ENCODE measurements around the gene MCRIP1.
"Not testable (repeated sequence)": the region's sequence is repeated elsewhere in the genome, so short reads cannot be mapped to it uniquely, and the experiment has no call there.

Gene MCRIP1

GRCh38 chr17:81840826-81841778 lies 8.0 kb upstream of the MCRIP1 start:
- no peak for DNase-seq (ENCODE audit: low read depth in 2 of 2)

- DNase-seq (ENCODE audit: low read depth in 2 of 2): not testable (repeated sequence)
Measured at GRCh38 chr17:81840059-81840458, 7.0 kb upstream of the MCRIP1 start.

GRCh38 chr17:81839301-81839700 lies 6.2 kb upstream of the MCRIP1 start:
- DNase-seq (ENCODE audit: low read depth in 2 of 2): no peak

DNA sequence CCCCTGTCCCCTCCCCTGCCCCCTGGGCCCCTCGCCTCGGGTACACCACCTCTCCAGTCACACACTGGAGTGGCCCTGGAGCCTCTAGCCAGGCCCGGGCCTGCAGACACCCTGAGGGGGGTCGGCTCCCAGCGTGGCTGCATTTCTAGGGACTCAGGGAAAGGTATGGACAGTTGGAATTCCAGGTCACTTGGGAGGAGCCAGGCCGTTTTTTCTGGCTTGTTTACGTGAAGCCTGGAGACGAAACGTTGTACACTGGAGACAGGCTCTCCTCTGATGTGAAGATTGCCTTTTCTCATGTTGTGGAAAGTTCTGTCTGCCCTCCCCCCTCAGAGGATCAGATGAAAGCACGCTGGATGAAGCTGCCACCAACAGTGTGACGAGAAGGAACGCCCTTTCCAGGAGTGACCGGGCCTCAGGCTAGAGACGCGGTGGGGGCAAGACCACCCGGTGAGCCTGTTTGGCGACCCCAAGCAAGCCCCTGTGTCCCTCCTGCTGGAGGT lies 5.7 kb upstream of the MCRIP1 start:
- DNase-seq (ENCODE audit: low read depth in 2 of 2): no peak

DNA sequence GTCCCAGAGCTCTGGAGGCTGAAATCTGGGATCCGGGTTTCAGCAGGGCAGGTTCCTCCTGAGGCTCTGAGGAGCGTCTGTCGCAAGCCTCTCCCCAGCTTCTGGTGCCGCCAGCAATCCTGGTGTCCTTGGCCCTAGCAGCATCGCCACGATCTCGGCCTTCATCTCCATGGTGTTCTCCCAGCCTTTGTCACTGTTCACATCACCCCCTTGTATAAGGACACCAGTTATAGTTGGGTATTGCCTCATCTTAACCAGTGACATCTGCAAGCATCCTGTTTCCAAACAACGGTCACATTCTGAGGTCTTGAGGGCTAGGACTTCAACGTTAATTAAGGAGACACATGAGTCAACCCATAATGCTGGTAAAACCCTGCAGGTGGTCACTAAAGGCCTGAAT lies 4.5 kb upstream of the MCRIP1 start:
- no peak for DNase-seq (ENCODE audit: low read depth in 2 of 2)

DNA sequence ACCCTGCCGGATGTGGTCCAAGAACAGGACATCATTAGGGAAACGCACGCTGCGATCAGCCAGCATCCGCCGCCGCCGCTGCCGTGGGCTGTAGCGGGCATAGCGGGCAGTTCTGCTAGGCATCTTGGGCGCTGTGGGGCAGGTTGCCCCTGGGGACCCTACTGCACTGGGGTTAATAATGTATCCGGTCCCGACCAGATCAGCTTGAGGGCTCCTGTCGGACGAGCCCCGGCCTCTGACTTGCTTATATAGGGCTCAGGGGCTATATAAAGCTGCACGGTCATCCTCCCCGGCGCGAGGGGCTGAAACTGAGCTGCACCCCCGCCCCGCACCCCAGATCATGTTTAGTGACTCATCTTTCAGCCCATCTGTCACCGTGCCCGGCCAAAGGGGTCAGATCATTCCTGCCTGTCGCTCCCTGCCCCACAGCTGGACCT lies 1.8 kb upstream of the MCRIP1 start, which contains the start of gene PPP1R27:
PPP1R27 (minus strand) TSS at position 220 of the 437 bp plus-strand sequence; CDS start at position 123, 97 bp downstream.
- DNase-seq (ENCODE audit: low read depth in 2 of 2): no peak

DNA sequence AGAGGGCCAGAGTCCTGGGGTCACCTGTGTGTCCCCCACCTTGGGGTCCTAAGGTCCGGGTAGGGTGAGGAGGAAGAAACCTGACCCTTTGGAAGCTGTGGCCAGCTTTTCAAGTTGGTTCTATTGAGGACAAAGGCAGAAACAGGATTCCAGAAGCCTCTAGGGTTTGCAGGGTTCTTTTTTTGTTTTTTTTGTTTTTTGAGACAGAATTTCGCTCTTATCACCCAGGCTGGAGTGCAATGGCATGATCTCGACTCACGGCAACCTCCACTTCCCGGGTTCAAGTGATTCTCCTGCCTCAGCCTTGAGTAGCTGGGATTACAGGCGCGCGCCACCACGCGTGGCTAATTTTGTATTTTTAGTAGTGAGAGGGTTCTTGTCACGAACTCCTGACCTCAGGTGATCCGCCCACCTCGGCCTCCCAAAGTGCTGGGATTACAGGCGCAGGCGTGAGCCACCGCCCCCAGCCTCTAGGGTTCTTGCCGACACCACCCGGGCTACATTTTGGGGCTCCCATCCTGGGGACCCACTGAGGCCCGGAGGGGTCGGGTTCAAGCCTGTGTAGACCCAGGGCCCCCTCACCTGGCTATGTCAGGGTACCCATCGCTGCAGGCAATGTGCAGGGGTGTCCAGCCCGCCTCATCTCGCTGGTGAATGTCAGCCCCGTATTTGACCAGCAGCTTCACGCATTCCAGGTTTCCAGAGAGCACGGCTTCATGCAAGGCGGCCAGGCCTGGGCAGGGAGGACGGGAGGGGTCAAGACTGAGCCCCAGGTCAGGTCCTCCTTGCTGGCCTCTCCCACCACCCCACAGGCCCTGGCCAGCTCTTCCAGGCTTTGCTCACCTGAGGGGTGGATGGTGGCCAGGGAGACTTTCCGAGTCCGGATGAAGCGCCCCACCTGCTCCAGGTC lies 1.1 kb upstream of the MCRIP1 start:
- DNase-seq (ENCODE audit: low read depth in 2 of 2): no peak

GRCh38 chr17:81832608-81833159 lies 407 bp downstream of the MCRIP1 start:
- DNase-seq (ENCODE audit: low read depth in 2 of 2): peak; percentile 30 to 43

- peak; percentile 30 to 38 for DNase-seq (ENCODE audit: low read depth in 2 of 2)
Measured at GRCh38 chr17:81831957-81832607, 1.0 kb downstream of the MCRIP1 start.

- no peak for DNase-seq (ENCODE audit: low read depth in 2 of 2)
Measured at GRCh38 chr17:81831563-81831956, 1.5 kb downstream of the MCRIP1 start.

DNA sequence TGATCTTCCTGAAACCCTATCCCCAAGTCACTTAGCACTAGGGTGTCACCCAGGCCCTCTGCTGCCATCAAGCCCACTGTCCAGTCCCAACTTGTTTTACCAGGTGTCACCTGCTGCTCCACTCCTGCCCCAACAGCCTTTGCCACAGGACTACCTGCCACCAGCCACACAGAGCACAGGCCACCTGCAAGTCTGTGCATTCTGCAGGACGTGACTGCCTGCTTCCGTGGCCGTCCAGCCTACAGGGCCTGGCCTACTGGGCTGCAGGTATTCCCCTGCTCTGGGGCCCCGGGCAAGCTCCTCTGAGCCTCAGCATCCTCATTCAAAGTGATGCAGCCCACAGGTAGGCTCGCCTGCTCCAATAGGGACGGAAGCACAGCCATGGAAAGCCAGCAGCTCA lies 3.2 kb downstream of the MCRIP1 start:
- no peak for DNase-seq (ENCODE audit: low read depth in 2 of 2)

- DNase-seq (ENCODE audit: low read depth in 2 of 2): no peak
Measured at GRCh38 chr17:81828656-81829055, 4.4 kb downstream of the MCRIP1 start.

- DNase-seq (ENCODE audit: low read depth in 2 of 2): no peak
Measured at GRCh38 chr17:81825841-81826466, 7.1 kb downstream of the MCRIP1 start.

- DNase-seq (ENCODE audit: low read depth in 2 of 2): no peak
Measured at GRCh38 chr17:81824595-81824994, 8.5 kb downstream of the MCRIP1 start.

- DNase-seq (ENCODE audit: low read depth in 2 of 2): no peak
Measured at GRCh38 chr17:81823820-81824550, 9.1 kb downstream of the MCRIP1 start.

GRCh38 chr17:81822996-81823819 lies 9.9 kb downstream of the MCRIP1 start:
- DNase-seq (ENCODE audit: low read depth in 2 of 2): no peak

DNA sequence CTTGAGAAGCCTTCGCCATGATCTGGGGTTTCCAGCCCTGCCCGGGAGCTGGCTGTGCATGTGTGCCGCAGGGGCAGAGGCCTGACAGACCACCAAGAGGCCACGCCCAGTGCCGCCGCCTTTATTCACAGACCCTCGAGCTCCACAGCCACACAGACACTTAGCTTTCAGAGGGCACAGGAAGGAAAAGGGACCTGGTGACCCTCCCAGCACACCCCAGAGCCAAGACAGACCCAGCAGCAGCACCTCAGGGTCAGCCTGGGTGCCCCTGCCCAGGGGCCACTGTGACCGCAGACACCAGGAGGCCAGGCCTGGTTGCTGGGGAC lies 10.8 kb downstream of the MCRIP1 start:
- DNase-seq (ENCODE audit: low read depth in 2 of 2): no peak

DNA sequence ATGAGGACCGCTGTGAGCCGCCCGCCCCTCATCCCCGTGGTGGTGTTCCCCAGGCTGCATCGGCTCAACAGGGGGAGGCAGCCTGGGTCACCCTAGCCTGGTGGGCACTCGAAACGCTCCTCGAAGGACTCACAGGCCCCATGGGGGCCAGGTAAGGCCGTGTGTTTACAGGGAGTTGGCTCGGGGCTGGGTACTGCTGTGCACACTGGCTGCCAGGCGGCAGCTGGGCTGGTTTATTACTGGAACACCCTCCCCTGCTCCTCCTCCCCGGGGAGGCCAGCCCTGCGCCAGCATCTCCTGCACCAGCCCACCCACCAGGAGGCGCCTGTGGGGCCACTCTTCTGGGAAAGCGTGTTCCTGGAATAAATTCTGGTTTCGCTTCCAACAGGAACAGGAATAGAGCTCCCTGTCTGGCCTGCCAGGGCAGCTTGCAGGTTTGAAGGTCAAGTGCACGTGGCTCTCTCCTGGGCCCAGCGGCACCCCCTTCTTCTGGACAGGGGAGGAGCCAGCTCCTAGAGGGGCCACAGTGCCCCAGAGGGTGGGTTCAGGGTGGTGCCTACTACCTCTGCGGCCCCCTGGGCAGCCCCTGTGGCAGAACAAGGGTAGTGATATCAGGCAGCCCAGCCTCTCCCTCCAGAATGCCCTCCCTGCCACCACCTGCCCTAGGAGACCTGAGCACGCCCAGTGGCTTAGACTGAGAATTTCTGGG lies 11.3 kb downstream of the MCRIP1 start:
- peak in 1 of 2 donors; percentile 12 for DNase-seq (ENCODE audit: low read depth in 2 of 2)

- DNase-seq (ENCODE audit: low read depth in 2 of 2): no peak
Measured at GRCh38 chr17:81821147-81821546, 11.9 kb downstream of the MCRIP1 start.
